HG03175 (cell line): ENCODE results near the gene SPINT1.

Experiments
- ATAC-seq: cut with Tn5 transposase; IDR thresholded peaks from one replicate; pipeline ENCODE4 v1.9.1; 2021; ENCODE audit warnings: mild to moderate bottlenecking, moderate library complexity; ENCODE audit not compliant: unreplicated experiment

Gene SPINT1

GRCh38 chr15:40828447-40829036 lies 15.3 kb upstream of the SPINT1 start, which contains the start of gene PPP1R14D:
Gene PPP1R14D (minus strand): TSS chr15:40828708. CDS start chr15:40828641, 67 bp downstream.
- ATAC-seq, result no peak

- ATAC-seq, result no peak
Measured at GRCh38 chr15:40829115-40829514, 14.7 kb upstream of the SPINT1 start.

DNA sequence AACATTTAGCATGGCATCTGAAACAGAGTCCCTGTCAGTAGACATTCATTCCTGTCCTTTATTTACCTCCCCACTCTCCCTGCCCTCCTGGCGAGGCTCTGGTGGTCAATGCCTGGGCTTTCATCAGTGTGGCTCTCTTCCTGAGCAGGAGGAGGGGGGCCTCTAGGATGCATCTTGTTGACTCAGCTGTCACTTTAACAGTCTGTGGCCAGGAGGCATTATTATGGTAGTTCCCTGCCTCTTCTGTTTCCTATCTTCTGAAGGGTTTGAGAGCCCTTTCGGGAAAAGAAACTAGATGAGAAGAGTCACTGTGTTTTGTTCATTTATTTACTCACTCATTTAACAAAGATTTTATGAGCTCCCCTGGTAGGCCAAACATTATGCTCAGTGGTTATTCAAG lies 13.0 kb upstream of the SPINT1 start:
- ATAC-seq, result no peak

- ATAC-seq, result no peak
Measured at GRCh38 chr15:40831861-40832260, 12.0 kb upstream of the SPINT1 start.

DNA sequence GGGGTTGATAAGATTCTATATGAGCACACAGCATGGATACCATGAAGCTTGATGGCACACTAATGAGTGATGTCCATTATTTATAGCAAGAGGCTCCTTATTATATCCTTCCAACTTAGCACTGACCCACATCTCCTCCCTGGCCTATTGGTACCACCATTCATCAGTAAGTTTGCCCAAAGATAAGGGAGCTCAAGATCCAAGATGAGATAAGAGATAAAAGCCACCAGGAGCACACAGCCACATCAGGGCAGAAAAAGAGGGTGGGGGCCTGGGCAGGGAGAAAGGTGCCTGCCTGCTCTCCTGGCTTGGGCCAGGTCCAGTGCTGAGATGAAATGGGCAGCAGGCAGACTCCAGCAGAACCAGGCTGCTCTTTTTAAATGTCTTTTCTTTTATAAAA lies 10.9 kb upstream of the SPINT1 start:
- ATAC-seq, result no peak

DNA sequence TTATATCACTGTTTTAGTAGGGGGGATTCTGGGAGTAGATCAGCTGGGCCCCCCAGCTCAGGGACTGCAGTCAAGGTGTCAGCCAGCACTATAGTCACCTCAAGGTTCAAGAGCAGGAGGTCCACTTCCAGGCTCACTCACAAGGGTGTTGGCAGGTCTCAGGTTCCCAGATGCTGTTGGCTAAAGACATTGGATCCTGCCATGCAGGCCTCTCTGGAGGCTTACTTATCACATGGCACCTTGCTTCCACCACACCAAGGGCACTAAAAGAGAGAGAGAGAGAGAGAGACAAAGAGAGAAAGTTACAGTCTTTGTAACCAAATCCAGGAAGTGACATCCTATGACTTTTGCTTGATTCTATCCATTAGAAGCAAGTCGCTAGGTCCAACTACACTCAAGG lies 7.8 kb upstream of the SPINT1 start:
- no peak for ATAC-seq

DNA sequence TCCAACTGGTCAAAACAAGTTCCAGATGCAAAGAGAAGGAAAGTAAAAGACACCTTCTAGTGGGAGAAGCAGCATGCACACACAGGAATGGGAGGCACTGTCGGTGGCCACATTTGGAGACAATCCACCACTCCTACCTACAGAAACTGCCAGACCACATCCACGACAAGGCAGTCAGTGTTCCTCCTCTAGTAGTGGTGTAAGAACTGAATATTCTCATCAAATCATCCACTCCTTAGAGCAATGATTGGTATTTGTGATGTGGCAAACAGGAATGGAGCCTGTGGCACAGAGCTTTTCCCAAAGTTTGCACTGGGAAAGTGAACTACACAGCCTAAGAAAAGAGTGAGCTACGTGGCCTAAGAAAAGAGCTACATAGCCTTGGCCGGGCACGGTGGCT lies 5.1 kb upstream of the SPINT1 start:
- no peak for ATAC-seq

- no peak for ATAC-seq
Measured at GRCh38 chr15:40841741-40842140, 2.1 kb upstream of the SPINT1 start.

GRCh38 chr15:40843261-40843884 lies 475 bp upstream of the SPINT1 start:
- no peak for ATAC-seq

DNA sequence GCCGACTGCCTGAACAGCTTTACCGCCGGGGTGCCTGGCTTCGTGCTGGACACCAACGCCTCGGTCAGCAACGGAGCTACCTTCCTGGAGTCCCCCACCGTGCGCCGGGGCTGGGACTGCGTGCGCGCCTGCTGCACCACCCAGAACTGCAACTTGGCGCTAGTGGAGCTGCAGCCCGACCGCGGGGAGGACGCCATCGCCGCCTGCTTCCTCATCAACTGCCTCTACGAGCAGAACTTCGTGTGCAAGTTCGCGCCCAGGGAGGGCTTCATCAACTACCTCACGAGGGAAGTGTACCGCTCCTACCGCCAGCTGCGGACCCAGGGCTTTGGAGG lies 815 bp downstream of the SPINT1 start:
- peak; percentile 22 for ATAC-seq

GRCh38 chr15:40845036-40845435 lies 1.2 kb downstream of the SPINT1 start:
- no peak for ATAC-seq

DNA sequence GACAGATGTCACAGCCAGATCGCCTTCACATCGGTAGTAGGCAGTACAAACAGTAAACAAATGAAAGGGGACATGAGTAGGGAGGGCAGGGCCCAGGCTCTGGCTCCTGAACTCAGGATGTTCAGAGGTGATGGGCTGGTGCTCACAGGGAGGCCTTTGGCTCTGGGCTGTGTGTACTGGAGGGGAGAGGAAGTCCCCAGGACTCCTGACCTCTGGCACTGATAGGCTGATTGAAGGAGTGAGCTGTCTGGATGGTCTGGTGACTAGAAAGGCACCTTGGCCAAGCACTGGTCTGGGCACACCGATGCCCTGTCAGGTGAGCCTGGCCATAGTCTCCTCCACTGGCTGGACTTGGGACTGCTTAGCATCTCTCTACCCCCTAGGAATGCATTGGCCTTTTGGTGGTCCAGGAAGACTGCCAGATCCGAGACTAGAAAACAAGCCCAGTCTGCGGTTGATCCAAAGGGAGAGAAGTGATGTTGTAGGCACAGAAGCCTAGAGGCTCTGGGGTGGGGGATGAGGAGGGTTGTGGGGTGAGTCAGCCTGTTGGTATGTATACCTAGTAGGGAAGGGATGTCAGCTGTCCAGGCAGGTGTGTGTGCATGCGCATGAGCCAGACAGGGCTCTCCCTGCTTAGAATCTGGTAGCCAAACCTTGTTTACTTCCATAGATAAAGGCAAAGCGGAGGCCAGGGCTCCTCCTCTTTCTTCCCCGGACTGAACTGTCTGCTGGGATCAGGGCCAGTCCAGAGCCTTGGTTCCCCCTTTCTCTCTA lies 1.9 kb downstream of the SPINT1 start:
- ATAC-seq, result no peak

DNA sequence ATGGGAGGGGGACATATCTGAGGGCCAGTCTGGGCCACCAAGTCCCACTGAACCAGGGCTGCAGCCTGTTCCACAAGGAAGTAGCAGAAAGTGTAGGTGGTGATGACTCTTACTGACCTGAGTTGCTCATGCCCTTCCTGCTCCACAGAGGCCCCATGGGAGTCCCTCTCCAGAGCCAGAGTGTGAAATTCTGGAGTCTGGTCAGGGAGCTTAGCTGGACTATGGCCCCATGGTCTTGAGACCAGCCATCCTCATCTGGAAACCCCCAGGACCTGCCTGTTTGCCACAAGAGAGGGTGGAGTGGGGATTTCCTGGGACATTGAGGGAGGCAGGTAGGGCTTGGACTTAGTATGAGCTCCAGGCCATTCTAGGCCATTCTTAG lies 3.0 kb downstream of the SPINT1 start:
- ATAC-seq, result no peak

DNA sequence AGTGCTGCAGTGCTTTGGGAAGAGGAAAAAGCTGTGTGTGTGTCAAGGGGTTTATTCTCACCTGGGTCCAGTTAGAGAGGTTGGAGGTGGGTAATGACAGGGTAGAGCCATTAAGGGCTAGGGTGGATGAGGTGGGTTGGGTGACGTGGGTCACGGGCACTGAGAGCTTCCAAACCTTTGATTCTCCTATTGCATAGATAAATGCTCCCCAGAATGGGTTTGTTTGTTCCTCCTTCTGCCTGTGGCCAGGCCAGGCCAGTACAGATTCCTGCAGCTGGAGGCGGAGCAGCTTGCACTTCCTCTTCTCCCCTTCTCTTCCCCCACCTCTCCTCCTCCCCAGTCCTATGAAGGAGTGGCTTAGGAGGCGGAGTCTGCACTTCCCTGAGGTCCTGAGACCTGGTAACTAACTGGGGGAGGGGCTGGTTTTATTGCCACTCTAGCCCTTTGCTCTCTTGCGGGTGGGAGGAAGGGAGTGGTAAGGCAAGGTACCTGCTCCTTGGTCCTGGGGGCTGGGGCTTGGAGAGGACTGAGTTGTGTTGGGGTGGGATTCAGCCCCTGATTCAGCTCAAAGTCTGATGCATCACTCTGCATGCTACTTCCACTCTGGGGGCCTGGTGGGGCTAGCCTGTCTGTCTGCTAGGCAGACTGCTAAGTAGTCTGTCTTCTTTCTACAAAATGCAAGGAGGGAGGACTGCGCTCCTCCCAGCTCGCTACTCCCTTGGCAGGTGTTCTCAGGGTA lies 3.5 kb downstream of the SPINT1 start:
- ATAC-seq, result no peak

GRCh38 chr15:40850576-40851112 lies 6.8 kb downstream of the SPINT1 start:
- no peak for ATAC-seq

GRCh38 chr15:40852529-40852928 lies 8.7 kb downstream of the SPINT1 start:
- no peak for ATAC-seq

DNA sequence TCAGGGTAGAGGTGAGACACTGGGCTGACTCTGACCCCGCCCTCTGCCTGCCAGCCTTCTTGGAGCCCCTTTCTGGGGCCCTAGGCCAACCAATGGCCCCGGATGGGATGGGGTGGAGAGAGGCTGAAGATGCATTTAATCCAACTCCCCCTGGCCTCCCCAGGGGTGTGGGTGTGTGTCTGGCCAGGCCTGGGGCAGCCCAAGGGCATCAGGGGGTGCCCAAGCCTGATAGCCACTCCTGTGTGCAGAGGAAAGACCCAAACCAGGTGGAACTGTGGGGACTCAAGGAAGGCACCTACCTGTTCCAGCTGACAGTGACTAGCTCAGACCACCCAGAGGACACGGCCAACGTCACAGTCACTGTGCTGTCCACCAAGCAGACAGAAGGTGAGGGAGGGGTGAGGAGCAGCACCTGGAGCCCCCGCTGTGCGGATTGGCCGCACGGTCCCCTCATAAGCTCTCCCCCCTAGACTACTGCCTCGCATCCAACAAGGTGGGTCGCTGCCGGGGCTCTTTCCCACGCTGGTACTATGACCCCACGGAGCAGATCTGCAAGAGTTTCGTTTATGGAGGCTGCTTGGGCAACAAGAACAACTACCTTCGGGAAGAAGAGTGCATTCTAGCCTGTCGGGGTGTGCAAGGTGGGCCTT lies 9.5 kb downstream of the SPINT1 start:
- no peak for ATAC-seq

DNA sequence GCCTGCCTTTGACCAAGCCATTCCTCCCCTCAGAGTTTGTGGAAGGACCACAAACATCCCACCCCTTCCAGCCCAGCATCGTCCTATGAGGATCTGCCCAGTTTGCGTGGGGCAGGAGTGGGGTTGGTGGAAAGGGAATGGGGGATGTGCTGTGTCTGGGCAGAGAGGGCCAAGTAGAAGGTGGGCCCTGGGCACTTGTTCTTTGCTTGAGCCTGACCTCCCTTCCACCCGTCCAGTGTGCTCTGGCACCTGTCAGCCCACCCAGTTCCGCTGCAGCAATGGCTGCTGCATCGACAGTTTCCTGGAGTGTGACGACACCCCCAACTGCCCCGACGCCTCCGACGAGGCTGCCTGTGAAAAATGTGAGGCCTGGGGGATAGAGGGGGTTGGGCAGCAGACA lies 10.3 kb downstream of the SPINT1 start:
- ATAC-seq, result no peak

GRCh38 chr15:40855706-40856234 lies 11.9 kb downstream of the SPINT1 start:
- ATAC-seq, result no peak

DNA sequence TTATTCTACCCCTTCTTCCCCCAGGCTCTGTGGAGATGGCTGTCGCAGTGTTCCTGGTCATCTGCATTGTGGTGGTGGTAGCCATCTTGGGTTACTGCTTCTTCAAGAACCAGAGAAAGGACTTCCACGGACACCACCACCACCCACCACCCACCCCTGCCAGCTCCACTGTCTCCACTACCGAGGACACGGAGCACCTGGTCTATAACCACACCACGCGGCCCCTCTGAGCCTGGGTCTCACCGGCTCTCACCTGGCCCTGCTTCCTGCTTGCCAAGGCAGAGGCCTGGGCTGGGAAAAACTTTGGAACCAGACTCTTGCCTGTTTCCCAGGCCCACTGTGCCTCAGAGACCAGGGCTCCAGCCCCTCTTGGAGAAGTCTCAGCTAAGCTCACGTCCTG lies 12.9 kb downstream of the SPINT1 start:
- ATAC-seq, result no peak
